Gastroesophageal sphincter (tissue), 4 donors: Measurements from ENCODE around the gene IER3IP1. TPM values are rescaled to one million over a fixed set of nuclear protein-coding genes. Genes with fewer than 3 reads are reported as not detected.

Experiments
- ATAC-seq: fragments of 150-250 bp; one replicate; pipeline ENCODE4 v1.9.1; 2016; ENCODE audit warnings: mild to moderate bottlenecking, moderate library complexity
- H3K27ac ChIP-seq, 4 donors: fragments of 200-600 bp; sonication (generic) in 3 of 4; 1 replicate in 3 of 4; 2 replicates in 1 of 4; pipeline ENCODE4 v1.5.1; 2016 to 2019
- H3K27me3 ChIP-seq: fragments of 200-600 bp; sonication (generic); one replicate; pipeline ENCODE4 v1.5.1; 2019
- H3K36me3 ChIP-seq, 2 donors: fragments of 200-600 bp; sonication (generic); one replicate each; pipeline ENCODE4 v1.5.1; 2019; ENCODE audit warnings: control low read depth in 1 of 2
- H3K4me1 ChIP-seq, 3 donors: fragments of 200-600 bp; sonication (generic); 1 replicate in 2 of 3; 2 replicates in 1 of 3; pipeline ENCODE4 v1.5.1; 2016 to 2019; ENCODE audit warnings: control low read depth in 2 of 3
- H3K4me3 ChIP-seq, 2 donors: fragments of 200-600 bp; sonication (generic); one replicate each; pipeline ENCODE4 v1.5.1; 2019; ENCODE audit warnings: mild to moderate bottlenecking in 1 of 2, moderate library complexity in 1 of 2
- H3K9me3 ChIP-seq, 3 donors: fragments of 200-600 bp; sonication (generic); one replicate each; pipeline ENCODE4 v1.5.1; 2017 to 2019; ENCODE audit warnings: control low read depth in 2 of 3
- EP300 ChIP-seq: sonication (generic); formaldehyde crosslinking; IDR thresholded peaks from one replicate; pipeline ENCODE4 v1.6.1; 2017; ENCODE audit warnings: antibody characterized with exemption, mild to moderate bottlenecking
- POLR2A ChIP-seq, 2 donors: fragments of 450-650 bp; IDR thresholded peaks; one replicate each; pipeline ENCODE4 v1.6.1; 2017; ENCODE audit warnings: antibody characterized with exemption in 2 of 2, mild to moderate bottlenecking in 2 of 2, moderate library complexity in 1 of 2
- POLR2AphosphoS5 ChIP-seq: sonication (generic); formaldehyde crosslinking; IDR thresholded peaks from one replicate; pipeline ENCODE4 v1.6.1; 2017; ENCODE audit warnings: antibody characterized with exemption
- WGBS, 2 donors: methylation state at CpG; one replicate each; pipeline ENCODE4 v1.1.5; 2018; ENCODE audit warnings: low coverage in 1 of 2; 5-methylcytosine and 5-hydroxymethylcytosine counted together
- small RNA-seq, 4 donors: library from RNA; depleted of rRNA; stranded (forward); fragments of <200 nt; gene quantifications; one replicate each; pipeline ENCODE3, GENCODE V24; 2016
- total RNA-seq, 4 donors: library from RNA; depleted of rRNA; stranded (reverse); fragments of >200 nt; gene quantifications; one replicate each; pipeline ENCODE4 v1.1.0, GENCODE V29; 2016
- TF ChIP-seq, protein P1 (sequence below), 4 experiments: fragments of 200-600 bp in 2 of 4; fragments of 450-650 bp in 2 of 4; sonication (generic) in 1 of 4; IDR thresholded peaks; one replicate each; pipeline ENCODE4 v1.5.1; 2017 to 2019; ENCODE audit warnings: antibody characterized with exemption in 4 of 4, mild to moderate bottlenecking in 2 of 4, moderate library complexity in 2 of 4

Gene IER3IP1
- total RNA-seq, 4 donors from 2014 or later, result 7.1 to 13.8 (median 10.5) TPM

DNA sequence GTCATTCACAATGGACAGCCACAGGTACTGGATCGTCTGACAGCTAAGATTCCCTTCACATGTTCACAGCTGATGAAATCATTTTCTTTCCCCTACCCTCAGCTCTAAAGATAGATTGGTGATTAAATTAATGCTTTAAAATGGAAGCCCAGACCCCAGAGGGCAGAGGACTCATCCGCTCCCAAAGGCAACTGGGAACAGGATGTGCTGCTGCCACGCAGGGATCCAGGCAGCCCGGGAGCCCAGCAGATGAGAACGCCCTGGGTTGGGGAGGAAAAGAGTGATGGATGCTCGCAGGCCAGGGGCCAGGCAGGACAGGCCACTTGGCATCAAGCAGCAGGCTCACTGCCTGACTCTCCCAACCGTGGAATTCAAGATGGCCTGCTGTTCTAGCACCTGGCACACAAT lies 67.2 kb downstream of the IER3IP1 start:
- Histone ChIP-seq H3K36me3 (peaks cover 0 to 100% of the 10 kb centered on the region in 2 donors), H3K27me3 (no peaks in the 10 kb centered on the region), H3K4me1 (no peaks in the 10 kb centered on the region), H3K4me3 (no peak overlapping the region), H3K9me3 (no peaks in the 10 kb centered on the region), H3K27ac (no peak overlapping the region)
- ATAC-seq, result no peak
- WGBS, 2 donors, result 60 to 71% methylated on average over 1 to 2 of the region's 7 CpGs
- TF ChIP-seq POLR2A (IDR thresholded peaks at IDR 0.05), result no peak
- TF ChIP-seq, protein P1, sequence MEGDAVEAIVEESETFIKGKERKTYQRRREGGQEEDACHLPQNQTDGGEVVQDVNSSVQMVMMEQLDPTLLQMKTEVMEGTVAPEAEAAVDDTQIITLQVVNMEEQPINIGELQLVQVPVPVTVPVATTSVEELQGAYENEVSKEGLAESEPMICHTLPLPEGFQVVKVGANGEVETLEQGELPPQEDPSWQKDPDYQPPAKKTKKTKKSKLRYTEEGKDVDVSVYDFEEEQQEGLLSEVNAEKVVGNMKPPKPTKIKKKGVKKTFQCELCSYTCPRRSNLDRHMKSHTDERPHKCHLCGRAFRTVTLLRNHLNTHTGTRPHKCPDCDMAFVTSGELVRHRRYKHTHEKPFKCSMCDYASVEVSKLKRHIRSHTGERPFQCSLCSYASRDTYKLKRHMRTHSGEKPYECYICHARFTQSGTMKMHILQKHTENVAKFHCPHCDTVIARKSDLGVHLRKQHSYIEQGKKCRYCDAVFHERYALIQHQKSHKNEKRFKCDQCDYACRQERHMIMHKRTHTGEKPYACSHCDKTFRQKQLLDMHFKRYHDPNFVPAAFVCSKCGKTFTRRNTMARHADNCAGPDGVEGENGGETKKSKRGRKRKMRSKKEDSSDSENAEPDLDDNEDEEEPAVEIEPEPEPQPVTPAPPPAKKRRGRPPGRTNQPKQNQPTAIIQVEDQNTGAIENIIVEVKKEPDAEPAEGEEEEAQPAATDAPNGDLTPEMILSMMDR (IDR thresholded peaks at IDR 0.05), result no peak
- no peak for TF ChIP-seq EP300
- TF ChIP-seq POLR2AphosphoS5, result no peak

DNA sequence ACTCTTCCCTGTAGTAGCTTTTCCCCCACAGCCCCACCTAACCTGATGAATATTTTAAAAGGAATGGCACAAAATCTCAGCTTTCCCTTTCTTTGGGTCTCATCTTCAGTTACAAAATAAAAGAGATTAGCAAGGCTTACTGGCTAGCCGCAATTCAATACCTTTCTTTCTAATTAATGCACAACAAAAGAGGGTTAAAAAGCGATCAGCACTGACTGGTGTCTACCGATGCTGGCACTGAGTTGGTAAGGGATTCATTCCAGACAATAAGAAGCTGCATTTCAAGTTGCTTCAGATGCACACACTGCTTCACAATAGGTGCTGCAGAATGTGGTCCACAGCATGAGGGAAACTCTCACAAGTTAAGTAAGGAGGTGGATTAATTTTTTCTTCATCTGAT lies 67.8 kb downstream of the IER3IP1 start:
- H3K4me3 ChIP-seq, result no peak overlapping the region
- no peak for TF ChIP-seq EP300
- TF ChIP-seq POLR2AphosphoS5, result no peak
- TF ChIP-seq POLR2A (IDR thresholded peaks at IDR 0.05), result no peak
- TF ChIP-seq, protein P1 (IDR thresholded peaks at IDR 0.05), result no peak
- no peak overlapping the region for H3K27ac ChIP-seq
- H3K36me3 ChIP-seq, result peaks cover 0 to 100% of the 10 kb centered on the region in 2 donors
- no peak for ATAC-seq
- no peaks in the 10 kb centered on the region for H3K9me3 ChIP-seq
- no peaks in the 10 kb centered on the region for H3K27me3 ChIP-seq
- no peaks in the 10 kb centered on the region for H3K4me1 ChIP-seq
- WGBS, 2 donors, result 72% methylated on average over 3 of the region's 3 CpGs; no CpG with 5 or more reads in 1 of the 2 donors

Small RNA genes within 50 kb of the gene (small RNA-seq; reads per million reads assigned to genes)
- 0 reads per million in 4 donors for gene AC012254.4

Other genes starting within 250 kb of the IER3IP1 start
- not detected for gene ELOA2, start 140.7 kb downstream of the IER3IP1 start, total RNA-seq
- 10 to 100 TPM; 18.9 to 29.3 (median 25.9) TPM for gene HDHD2, start 25.9 kb downstream of the IER3IP1 start, total RNA-seq
- not detected for gene SKOR2, start 75.3 kb upstream of the IER3IP1 start, total RNA-seq